ENCODE results near the gene IGSF21. TPM values are rescaled to one million over a fixed set of nuclear protein-coding genes. Genes with fewer than 3 reads are reported as not detected.

The IGSF21 gene
- total and polyA plus RNA-seq, 2 of the 8 experiments (the other 6 are each of a cell fraction or from before 2014, with no cell fraction given) = 22.5 to 28.5 TPM

GRCh38 chr1:18271336-18271735, 163.7 kb downstream of the IGSF21 start (continued):
- TF ChIP-seq GTF2F1 (IDR thresholded peaks at IDR 0.05; ENCODE audit: borderline replicate concordance, low read depth, low read length) = no peak
- no peak for TF ChIP-seq EZH2 (IDR thresholded peaks at IDR 0.05; ENCODE audit: low read depth, low read length, severe bottlenecking)
